Brain microvascular endothelial cell (primary cell): Measurements from ENCODE around the gene PRELP.

ENCODE experiments used
- DNase-seq: peaks from one replicate; pipeline ENCODE4 v3.0.0-alpha.2; 2020
- H3K27ac ChIP-seq: fragments of 250-450 bp; sonication (Bioruptor Pico); 2 replicates; pipeline ENCODE4 v1.5.1; 2020; ENCODE audit warnings: mild to moderate bottlenecking, moderate library complexity
- H3K27me3 ChIP-seq: fragments of 250-450 bp; sonication (Bioruptor Pico); replicated peaks from 2 replicates; pipeline ENCODE4 v1.5.1; 2020; ENCODE audit warnings: mild to moderate bottlenecking
- H3K36me3 ChIP-seq: fragments of 250-450 bp; sonication (Bioruptor Pico); replicated peaks from 2 replicates; pipeline ENCODE4 v1.5.1; 2020; ENCODE audit warnings: mild to moderate bottlenecking
- H3K4me3 ChIP-seq: 2 replicates; pipeline ENCODE4 v1.5.1; 2011; ENCODE audit warnings: low read depth, mild to moderate bottlenecking, control low read depth, low read length, moderate library complexity
- in situ Hi-C: cut with HindIII; loops from 2 replicates; pipeline ENCODE4 v1.10.0; 2017; ENCODE audit warnings: low sequenced_read_pairs, low pct_ligation_motif_present
- TF ChIP-seq, protein P1 (sequence below): IDR thresholded peaks from 2 replicates; pipeline ENCODE4 v1.5.1; 2011; ENCODE audit warnings: low read depth, mild to moderate bottlenecking, moderate library complexity, low read length, control low read depth, inconsistent platforms; ENCODE audit errors: missing control alignments

The PRELP gene

GRCh38 chr1:203475012-203475981, at the start of gene PRELP:
Gene PRELP (plus strand): TSS chr1:203475806. CDS start chr1:203483185, 7,379 bp downstream.
- DNase-seq: no peak
- H3K4me3 ChIP-seq: no peak within 1 kb of the TSS
- TF ChIP-seq, protein P1, sequence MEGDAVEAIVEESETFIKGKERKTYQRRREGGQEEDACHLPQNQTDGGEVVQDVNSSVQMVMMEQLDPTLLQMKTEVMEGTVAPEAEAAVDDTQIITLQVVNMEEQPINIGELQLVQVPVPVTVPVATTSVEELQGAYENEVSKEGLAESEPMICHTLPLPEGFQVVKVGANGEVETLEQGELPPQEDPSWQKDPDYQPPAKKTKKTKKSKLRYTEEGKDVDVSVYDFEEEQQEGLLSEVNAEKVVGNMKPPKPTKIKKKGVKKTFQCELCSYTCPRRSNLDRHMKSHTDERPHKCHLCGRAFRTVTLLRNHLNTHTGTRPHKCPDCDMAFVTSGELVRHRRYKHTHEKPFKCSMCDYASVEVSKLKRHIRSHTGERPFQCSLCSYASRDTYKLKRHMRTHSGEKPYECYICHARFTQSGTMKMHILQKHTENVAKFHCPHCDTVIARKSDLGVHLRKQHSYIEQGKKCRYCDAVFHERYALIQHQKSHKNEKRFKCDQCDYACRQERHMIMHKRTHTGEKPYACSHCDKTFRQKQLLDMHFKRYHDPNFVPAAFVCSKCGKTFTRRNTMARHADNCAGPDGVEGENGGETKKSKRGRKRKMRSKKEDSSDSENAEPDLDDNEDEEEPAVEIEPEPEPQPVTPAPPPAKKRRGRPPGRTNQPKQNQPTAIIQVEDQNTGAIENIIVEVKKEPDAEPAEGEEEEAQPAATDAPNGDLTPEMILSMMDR: peak; percentile 4
- no peak within 1 kb of the TSS for H3K27ac ChIP-seq
- peaks cover 20% of the 10 kb centered on the region for H3K27me3 ChIP-seq
- no peaks in the 10 kb centered on the region for H3K36me3 ChIP-seq
- in situ Hi-C loops: no loop called here

DNA sequence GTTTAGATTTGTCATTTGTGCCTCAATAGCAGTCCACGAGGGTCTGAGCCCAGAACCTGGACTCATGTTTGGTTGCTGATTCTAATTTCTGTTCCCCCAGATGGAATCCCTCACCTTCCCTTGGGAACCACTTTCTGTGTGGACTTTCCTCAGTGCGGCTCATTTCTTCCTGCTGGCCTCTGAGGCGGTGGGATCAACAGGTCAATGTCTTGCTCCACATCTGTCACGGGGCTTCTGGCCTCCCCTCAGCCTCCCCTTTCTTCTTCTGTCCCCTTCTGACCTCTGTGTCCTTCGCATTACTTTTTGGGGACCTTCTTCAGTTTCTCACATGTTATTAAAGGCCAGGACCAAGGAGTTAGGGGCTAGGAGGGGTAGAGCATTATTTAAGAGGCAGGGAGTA, 49.2 kb upstream of the PRELP start:
- DNase-seq: no peak
- Histone ChIP-seq H3K27ac (no peak overlapping the region), H3K36me3 (no peaks in the 10 kb centered on the region), H3K4me3 (no peak overlapping the region), H3K27me3 (peaks cover 20% of the 10 kb centered on the region)
- in situ Hi-C loops: no loop called here
- TF ChIP-seq, protein P1: no peak

DNA sequence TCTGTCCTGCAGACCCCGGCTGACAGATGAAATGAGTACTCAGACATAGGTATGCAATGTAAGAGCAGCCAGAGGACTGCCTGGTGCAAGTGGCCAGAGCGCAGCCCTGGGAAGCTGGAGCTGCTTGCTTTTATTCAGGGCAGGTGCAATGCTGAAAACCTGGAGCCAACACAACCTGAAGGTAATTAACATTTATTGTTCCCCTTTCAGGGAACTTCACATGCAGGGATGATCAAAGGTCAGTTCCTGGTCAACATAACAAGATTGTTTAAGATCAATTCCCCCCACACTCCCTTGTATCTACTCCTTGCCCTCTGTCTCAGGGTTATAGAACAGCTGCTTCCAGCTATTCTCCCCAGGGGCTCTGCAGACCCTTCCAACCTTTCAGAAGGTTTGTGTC, 48.7 kb upstream of the PRELP start:
- Histone ChIP-seq H3K27ac (no peak overlapping the region), H3K27me3 (peaks cover 20% of the 10 kb centered on the region)
- in situ Hi-C loops: no loop called here

GRCh38 chr1:203427451-203427850, 48.2 kb upstream of the PRELP start:
- H3K36me3 ChIP-seq: no peaks in the 10 kb centered on the region
- H3K27ac ChIP-seq: no peak overlapping the region
- H3K4me3 ChIP-seq: no peak overlapping the region
- H3K27me3 ChIP-seq: peaks cover 20% of the 10 kb centered on the region
- TF ChIP-seq, protein P1: no peak
- DNase-seq: no peak
- in situ Hi-C loops: no loop called here

More for the DNA sequence above, 48.7 kb upstream of the PRELP start:
- Histone ChIP-seq H3K36me3 (no peaks in the 10 kb centered on the region), H3K4me3 (no peak overlapping the region)
- DNase-seq: no peak
- TF ChIP-seq, protein P1: no peak

DNA sequence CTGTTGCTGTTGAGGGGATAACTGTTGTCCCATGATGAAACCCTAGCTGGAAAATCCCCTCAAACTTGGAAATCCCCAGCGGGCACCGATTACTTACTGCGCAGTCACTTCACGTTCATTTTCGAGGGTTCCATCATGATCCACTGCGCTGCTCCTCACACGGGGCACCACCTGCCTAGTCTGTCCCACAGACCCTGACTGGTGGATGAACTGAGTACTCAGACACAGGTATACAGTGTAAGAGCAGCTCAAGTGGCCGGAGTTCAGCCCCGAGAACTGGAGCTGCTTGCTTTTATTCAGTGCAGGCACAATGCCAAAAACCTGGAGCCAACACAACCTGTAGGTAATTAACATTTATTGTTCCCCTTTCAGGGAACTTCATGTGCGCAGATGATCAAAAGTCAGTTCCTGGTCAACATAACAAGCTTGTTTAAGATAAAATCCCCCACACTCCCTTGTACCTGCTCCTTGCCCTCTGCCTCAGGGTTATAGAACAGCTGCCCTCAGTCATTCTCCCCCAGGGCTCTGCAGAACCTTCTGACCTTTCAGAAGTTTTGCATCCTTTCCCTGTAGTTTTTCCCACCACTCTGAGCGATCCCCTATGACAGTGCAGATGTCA, 46.5 kb upstream of the PRELP start:
- TF ChIP-seq, protein P1: no peak
- in situ Hi-C loops: no loop called here
- H3K27me3 ChIP-seq: peaks cover 20% of the 10 kb centered on the region

More for the DNA sequence above, 46.5 kb upstream of the PRELP start:
- DNase-seq: no peak
- H3K36me3 ChIP-seq: no peaks in the 10 kb centered on the region
- no peak overlapping the region for H3K4me3 ChIP-seq
- no peak overlapping the region for H3K27ac ChIP-seq
